Cardiac fibroblast (primary cell): Measurements from ENCODE around the gene ACOX3.

ENCODE experiments used
- DNase-seq, 2 donors: peaks; one replicate each; pipeline versions ENCODE4 v3.0.0 to v3.0.0-alpha.2; 2010; ENCODE audit warnings: low read depth in 2 of 2
- H3K4me3 ChIP-seq, 2 donors: replicated peaks in 1 of 2; 1 replicate in 1 of 2; 2 replicates in 1 of 2; pipeline ENCODE4 v1.5.1; 2011; ENCODE audit warnings: low read depth in 2 of 2, low read length in 2 of 2, mild to moderate bottlenecking in 2 of 2, moderate library complexity in 1 of 2
- TF ChIP-seq, protein P1 (sequence below): IDR thresholded peaks from one replicate; pipeline ENCODE4 v1.5.1; 2011; ENCODE audit warnings: low read depth, mild to moderate bottlenecking, low read length, inconsistent platforms

ACOX3 gene

DNA sequence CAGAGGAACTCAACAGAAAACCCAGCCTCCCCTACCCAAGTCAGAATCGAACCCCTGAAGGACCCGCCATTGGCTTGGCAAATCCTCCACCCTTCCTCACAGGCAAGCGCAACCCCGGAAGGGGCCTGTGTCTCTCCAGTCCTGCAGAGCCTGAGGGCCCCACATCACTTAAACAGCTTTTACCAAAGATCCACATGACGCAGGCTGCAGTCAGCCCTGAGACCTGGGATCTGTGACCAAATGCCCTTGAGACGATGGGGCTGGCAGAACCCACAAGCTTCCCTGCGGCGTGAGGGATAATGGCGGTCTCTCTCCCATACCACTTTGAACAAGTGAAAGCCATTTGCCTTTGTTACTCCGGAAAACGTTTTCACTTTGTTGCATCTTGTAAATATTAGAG lies 54.9 kb downstream of the ACOX3 start:
- DNase-seq, result no peak
- H3K4me3 ChIP-seq, result no peak overlapping the region
- TF ChIP-seq, protein P1, sequence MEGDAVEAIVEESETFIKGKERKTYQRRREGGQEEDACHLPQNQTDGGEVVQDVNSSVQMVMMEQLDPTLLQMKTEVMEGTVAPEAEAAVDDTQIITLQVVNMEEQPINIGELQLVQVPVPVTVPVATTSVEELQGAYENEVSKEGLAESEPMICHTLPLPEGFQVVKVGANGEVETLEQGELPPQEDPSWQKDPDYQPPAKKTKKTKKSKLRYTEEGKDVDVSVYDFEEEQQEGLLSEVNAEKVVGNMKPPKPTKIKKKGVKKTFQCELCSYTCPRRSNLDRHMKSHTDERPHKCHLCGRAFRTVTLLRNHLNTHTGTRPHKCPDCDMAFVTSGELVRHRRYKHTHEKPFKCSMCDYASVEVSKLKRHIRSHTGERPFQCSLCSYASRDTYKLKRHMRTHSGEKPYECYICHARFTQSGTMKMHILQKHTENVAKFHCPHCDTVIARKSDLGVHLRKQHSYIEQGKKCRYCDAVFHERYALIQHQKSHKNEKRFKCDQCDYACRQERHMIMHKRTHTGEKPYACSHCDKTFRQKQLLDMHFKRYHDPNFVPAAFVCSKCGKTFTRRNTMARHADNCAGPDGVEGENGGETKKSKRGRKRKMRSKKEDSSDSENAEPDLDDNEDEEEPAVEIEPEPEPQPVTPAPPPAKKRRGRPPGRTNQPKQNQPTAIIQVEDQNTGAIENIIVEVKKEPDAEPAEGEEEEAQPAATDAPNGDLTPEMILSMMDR, result no peak

DNA sequence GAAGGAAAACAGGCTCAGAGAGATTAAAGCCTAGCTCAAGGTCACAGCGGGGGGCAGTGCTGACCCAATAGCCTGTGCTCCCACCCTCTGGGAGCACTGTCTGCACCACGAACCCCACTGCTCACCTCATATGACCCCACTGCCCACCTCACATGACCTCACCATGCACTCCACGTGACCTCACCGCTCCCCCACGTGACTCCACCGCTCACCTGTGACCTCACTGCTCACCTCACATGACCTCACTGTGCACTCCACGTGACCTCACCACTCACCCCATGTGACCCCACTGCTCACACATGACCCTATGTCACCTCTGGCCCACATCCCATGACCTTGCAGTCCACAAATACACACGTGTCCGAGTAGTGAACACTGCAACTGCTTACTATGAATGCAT lies 55.4 kb downstream of the ACOX3 start:
- TF ChIP-seq, protein P1, result no peak
- H3K4me3 ChIP-seq, result no peak overlapping the region
- no peak for DNase-seq

DNA sequence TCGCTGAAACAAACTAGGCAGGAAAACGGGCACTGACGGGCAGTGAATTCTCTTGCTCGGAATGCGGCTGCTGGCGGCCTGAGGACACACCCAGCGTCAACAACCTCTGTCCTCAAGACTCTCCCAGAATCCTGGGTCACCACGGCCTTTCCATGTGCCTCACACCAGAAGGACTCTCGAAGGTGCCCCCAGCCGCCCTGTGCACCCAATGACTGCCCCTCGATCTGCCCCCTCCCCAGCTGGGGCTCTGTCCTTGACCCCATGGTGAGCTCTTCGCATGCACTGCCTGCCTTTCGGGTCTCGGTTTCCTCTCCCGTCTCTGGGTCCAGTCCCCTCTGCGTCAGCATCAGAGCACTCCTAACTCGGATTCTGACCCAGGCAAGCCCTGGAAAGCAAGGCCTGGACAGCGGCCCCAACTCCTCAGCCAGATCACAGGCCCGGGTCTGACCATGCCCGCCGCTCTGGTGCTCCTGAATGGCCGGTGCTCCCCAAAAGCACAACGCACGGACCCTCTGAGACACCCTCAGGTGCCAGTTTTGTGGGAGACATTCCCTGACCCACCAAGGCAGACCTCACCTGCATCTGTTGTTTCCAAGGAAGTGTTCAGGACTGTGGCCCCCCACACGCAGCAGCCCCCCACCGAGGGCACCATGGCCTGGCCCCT lies 56.0 kb downstream of the ACOX3 start:
- TF ChIP-seq, protein P1, result no peak
- no peak overlapping the region for H3K4me3 ChIP-seq
- DNase-seq, result no peak

DNA sequence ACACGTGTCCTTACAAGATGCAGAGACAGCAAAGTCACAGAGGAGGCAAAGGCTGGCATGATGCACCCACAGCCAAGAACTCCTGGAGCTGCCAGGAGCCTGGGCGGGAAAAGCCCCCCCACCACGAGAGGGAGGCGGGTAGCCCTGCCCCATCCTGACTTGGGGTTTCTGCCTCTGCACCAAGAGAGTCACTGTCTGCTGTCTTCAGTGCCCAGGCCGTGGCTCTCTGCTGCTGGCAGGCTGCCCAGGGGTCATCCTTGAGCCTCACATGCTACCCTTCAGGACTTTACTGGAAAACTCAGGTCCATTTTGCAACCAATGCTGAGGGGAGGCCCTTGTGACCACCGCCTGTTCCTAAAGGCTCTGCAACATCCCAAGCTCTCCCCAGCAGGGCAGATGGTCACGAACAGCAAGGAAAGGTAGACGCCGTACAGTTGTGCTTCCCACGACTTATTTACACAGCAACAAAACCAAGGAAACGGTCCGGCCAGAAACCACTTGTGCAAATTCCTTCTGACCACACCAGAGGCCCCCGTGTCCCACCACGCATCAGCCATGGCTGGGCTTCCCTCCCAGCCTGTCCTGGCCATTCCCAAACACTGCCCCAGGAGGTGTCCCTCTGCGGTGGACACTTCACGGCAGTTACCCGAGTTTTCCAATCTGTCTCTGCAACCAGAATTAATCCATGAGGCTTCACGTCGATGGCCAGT lies 56.9 kb downstream of the ACOX3 start:
- no peak overlapping the region for H3K4me3 ChIP-seq
- TF ChIP-seq, protein P1, result no peak
- peak; percentile 9 to 46 for DNase-seq

DNA sequence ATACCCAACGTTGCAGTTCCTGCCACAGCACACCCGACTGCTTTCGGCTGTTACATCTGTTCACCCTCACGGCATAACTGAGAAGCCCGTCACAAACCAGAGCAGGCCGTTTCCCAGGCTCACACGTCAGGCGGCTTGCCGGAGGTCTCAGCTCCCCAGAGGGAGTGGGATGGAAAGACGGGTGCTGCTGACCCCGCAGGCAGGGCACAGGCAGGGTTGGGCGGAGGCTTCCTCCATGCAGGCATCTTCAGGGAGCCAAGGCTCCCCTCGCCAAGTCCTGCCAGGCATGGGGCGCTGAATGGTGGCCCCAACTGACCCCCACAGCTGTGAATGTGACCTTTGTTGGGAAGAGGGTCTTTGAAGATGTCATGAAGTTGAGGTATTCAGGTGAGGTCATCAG lies 57.5 kb downstream of the ACOX3 start:
- H3K4me3 ChIP-seq, result no peak overlapping the region
- no peak for DNase-seq
- TF ChIP-seq, protein P1, result no peak

DNA sequence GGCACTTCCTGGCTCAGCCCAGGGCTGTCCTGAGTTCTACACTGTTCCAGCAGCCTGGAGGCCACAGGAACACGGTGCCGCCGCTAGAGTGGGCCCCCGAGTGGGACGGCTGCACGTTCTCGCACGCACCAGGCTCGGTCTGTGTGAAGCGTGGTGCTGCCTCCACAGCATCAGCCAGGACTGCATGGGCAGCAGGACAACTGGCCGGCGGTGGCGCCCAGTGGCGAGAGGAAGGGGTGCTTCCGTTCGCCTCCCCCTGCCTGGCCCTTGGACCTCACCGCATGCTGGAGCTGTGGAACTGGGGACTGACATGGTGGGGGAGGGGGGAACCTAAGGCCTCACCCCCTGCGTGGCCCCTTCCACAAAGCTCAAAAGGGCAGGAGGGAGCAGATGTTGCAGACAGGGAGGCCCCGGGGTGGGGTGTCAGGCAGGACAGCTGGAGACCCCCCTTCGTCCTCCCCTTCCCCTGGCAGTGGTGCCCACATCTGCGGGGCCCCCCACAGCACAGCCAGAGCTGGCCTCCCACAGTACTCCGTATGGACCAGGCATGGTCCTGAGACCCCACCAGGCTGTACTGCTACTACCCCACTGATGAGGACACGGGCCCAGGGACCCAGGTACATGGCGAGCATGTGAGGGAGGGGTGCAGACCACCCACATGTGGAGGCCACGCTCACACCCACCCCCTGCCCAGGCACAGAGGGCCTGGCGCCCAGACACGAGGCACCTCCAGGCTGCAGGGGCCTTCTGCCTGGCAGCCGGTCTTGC lies 58.5 kb downstream of the ACOX3 start:
- no peak for DNase-seq
- no peak overlapping the region for H3K4me3 ChIP-seq
- TF ChIP-seq, protein P1, result no peak
